Thymus (tissue), 11 donors: Measurements from ENCODE around the gene CCDC9B. TPM values are rescaled to one million over a fixed set of nuclear protein-coding genes. Genes with fewer than 3 reads are reported as not detected.

ENCODE experiments used
- DNase-seq, 9 donors: peaks; one replicate each; pipeline ENCODE4 v3.0.0-alpha.2; 2013; ENCODE audit warnings: low spot score in 9 of 9, low read depth in 6 of 9, missing footprints in 1 of 9
- H3K27ac ChIP-seq, 2 donors: one replicate each; pipeline ENCODE4 v1.5.1; 2013; ENCODE audit warnings: control low read depth in 1 of 2, low read depth in 1 of 2, low read length in 1 of 2, mild to moderate bottlenecking in 1 of 2, moderate library complexity in 1 of 2
- H3K27me3 ChIP-seq, 2 donors: one replicate each; pipeline ENCODE4 v1.5.1; 2013; ENCODE audit warnings: low read length in 1 of 2; ENCODE audit not compliant: control insufficient read depth in 2 of 2, insufficient read depth in 1 of 2
- H3K36me3 ChIP-seq, 2 donors: one replicate each; pipeline ENCODE4 v1.5.1; 2013; ENCODE audit warnings: low read length in 1 of 2, mild to moderate bottlenecking in 1 of 2, moderate library complexity in 1 of 2; ENCODE audit not compliant: control insufficient read depth in 2 of 2, insufficient read depth in 2 of 2
- H3K4me1 ChIP-seq, 2 donors: one replicate each; pipeline ENCODE4 v1.5.1; 2013; ENCODE audit warnings: low read length in 2 of 2; ENCODE audit not compliant: control insufficient read depth in 2 of 2, insufficient read depth in 2 of 2
- H3K4me3 ChIP-seq, 2 donors: one replicate each; pipeline ENCODE4 v1.5.1; 2013; ENCODE audit warnings: low read length in 2 of 2, control low read depth in 1 of 2, mild to moderate bottlenecking in 1 of 2
- H3K9me3 ChIP-seq, 2 donors: one replicate each; pipeline ENCODE4 v1.5.1; 2013; ENCODE audit warnings: low read length in 1 of 2, mild to moderate bottlenecking in 1 of 2; ENCODE audit not compliant: control insufficient read depth in 2 of 2, insufficient read depth in 1 of 2
- WGBS: extraction: QIAGEN DNeasy Blood & Tissue Kit; methylation state at CpG from one replicate; pipeline ENCODE4 v1.1.7; 2013; 5-methylcytosine and 5-hydroxymethylcytosine counted together
- polyA plus RNA-seq: library from polyadenylated mRNA; stranded (reverse); fragments of 200-250 nt; gene quantifications from one replicate; pipeline ENCODE4 v1.2.3, GENCODE V29; 2013
- total RNA-seq: library from RNA; stranded (reverse); fragments of 120-200 nt; gene quantifications from one replicate; pipeline ENCODE4 v1.2.4, GENCODE V29; 2013
- donor health status: healthy.

CCDC9B gene
- total and polyA plus RNA-seq, 2 donors, result 0.28 to 3.6 TPM

DNA sequence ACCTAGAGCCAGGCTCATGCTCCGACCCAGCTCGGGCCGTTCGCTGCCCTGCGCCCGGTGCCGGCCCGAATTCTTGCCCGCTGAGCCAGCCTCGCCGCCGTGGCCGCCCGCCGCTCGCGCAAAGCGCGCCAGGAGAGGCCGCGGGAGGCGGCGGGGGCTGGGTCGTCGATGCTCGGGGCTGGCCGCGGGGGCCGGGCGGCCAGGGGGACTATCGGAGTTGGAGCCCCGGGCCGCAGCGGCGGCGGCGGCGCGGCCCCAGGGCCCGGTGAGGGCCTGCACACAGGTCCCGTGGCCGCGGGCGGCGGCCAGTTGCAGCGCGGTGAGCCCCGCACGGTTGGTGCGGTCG lies 59.0 kb downstream of the CCDC9B start:
- Histone ChIP-seq H3K9me3 (peaks cover 0 to 4% of the 10 kb centered on the region in 2 donors), H3K27ac (no peak overlapping the region), H3K4me1 (peaks cover 18 to 27% of the 10 kb centered on the region in 2 donors), H3K4me3 (peak overlapping the region in 1 of 2 donors; percentile 55), H3K36me3 (no peaks in the 10 kb centered on the region), H3K27me3 (peaks cover 68 to 91% of the 10 kb centered on the region in 2 donors)
- WGBS, result 12% methylated on average over 51 of the region's 51 CpGs
- no peak for DNase-seq

Other genes with a start within 250 kb of the CCDC9B start
- gene BMF, start 232.1 kb downstream of the CCDC9B start, total RNA-seq, result 28.5 TPM
- gene BMF, start 232.1 kb downstream of the CCDC9B start, polyA plus RNA-seq, result 70.4 TPM
- 48.3 TPM for gene BUB1B, start 179.9 kb downstream of the CCDC9B start, total RNA-seq
- 7.3 TPM for gene BUB1B, start 179.9 kb downstream of the CCDC9B start, polyA plus RNA-seq
- gene PAK6, start 101.9 kb downstream of the CCDC9B start, total RNA-seq, result 0.38 TPM
- 1.3 TPM for gene PAK6, start 101.9 kb downstream of the CCDC9B start, polyA plus RNA-seq
- not detected for gene ANKRD63, start 57.9 kb downstream of the CCDC9B start, total RNA-seq
- gene ANKRD63, start 57.9 kb downstream of the CCDC9B start, polyA plus RNA-seq, result not detected
- 26.5 TPM for gene PLCB2, start 33.0 kb downstream of the CCDC9B start, total RNA-seq
- 125 TPM for gene PLCB2, start 33.0 kb downstream of the CCDC9B start, polyA plus RNA-seq
- 10.1 TPM for gene INAFM2, start 17.2 kb downstream of the CCDC9B start, total RNA-seq
- 12.8 TPM for gene INAFM2, start 17.2 kb downstream of the CCDC9B start, polyA plus RNA-seq
- gene PHGR1, start 10.1 kb upstream of the CCDC9B start, total RNA-seq, result 0.14 TPM
- 4.5 TPM for gene PHGR1, start 10.1 kb upstream of the CCDC9B start, polyA plus RNA-seq
- 0.19 TPM for gene DISP2, start 17.3 kb upstream of the CCDC9B start, total RNA-seq
- 0.55 TPM for gene DISP2, start 17.3 kb upstream of the CCDC9B start, polyA plus RNA-seq
- 44.4 TPM for gene KNSTRN, start 41.8 kb upstream of the CCDC9B start, total RNA-seq
- 12.5 TPM for gene KNSTRN, start 41.8 kb upstream of the CCDC9B start, polyA plus RNA-seq
- gene IVD, start 64.9 kb upstream of the CCDC9B start, total RNA-seq, result 18.8 TPM
- 28.3 TPM for gene IVD, start 64.9 kb upstream of the CCDC9B start, polyA plus RNA-seq
- 9.4 TPM for gene BAHD1, start 100.0 kb upstream of the CCDC9B start, total RNA-seq
- gene BAHD1, start 100.0 kb upstream of the CCDC9B start, polyA plus RNA-seq, result 19.1 TPM
- gene CHST14, start 130.0 kb upstream of the CCDC9B start, total RNA-seq, result 5.1 TPM
- 11.9 TPM for gene CHST14, start 130.0 kb upstream of the CCDC9B start, polyA plus RNA-seq
- gene CCDC32, start 224.1 kb upstream of the CCDC9B start, total RNA-seq, result 21.2 TPM
- 39.2 TPM for gene CCDC32, start 224.1 kb upstream of the CCDC9B start, polyA plus RNA-seq
- 10.7 TPM for gene RPUSD2, start 228.4 kb upstream of the CCDC9B start, total RNA-seq
- 15.2 TPM for gene RPUSD2, start 228.4 kb upstream of the CCDC9B start, polyA plus RNA-seq